Measurements from ENCODE around the gene LMTK3. TPM values are rescaled to one million over a fixed set of nuclear protein-coding genes. Genes with fewer than 3 reads are reported as not detected.
"Not testable (repeated sequence)": the region's sequence is repeated elsewhere in the genome, so short reads cannot be mapped to it uniquely, and the experiment has no call there.

Gene LMTK3
- total RNA-seq, 1 donor from 2014 or later: 12.7 TPM

GRCh38 chr19:48543121-48543710, 31.6 kb upstream of the LMTK3 start:
- H3K27me3 Mint-ChIP-seq: no peaks in the 10 kb centered on the region
- no peak for DNase-seq (ENCODE audit: low spot score, unreplicated experiment)
- H3K4me3 Mint-ChIP-seq (ENCODE audit: low read depth): no peak overlapping the region
- no peaks in the 10 kb centered on the region for H3K36me3 Mint-ChIP-seq (ENCODE audit: insufficient read depth)
- no peak for TF ChIP-seq CTCF (IDR thresholded peaks at IDR 0.05; ENCODE audit: unreplicated experiment)
- peak overlapping the region; percentile 41 for H3K27ac Mint-ChIP-seq
- no peaks in the 10 kb centered on the region for H3K4me1 Mint-ChIP-seq (ENCODE audit: low read depth)
- no peaks in the 10 kb centered on the region for H3K9me3 Mint-ChIP-seq (ENCODE audit: low read depth)

- H3K27ac Mint-ChIP-seq: no peak overlapping the region
- H3K36me3 Mint-ChIP-seq (ENCODE audit: insufficient read depth): no peaks in the 10 kb centered on the region
- TF ChIP-seq CTCF (IDR thresholded peaks at IDR 0.05; ENCODE audit: unreplicated experiment): no peak
- H3K27me3 Mint-ChIP-seq: no peaks in the 10 kb centered on the region
- no peaks in the 10 kb centered on the region for H3K4me1 Mint-ChIP-seq (ENCODE audit: low read depth)
- H3K9me3 Mint-ChIP-seq (ENCODE audit: low read depth): no peaks in the 10 kb centered on the region
- no peak for DNase-seq (ENCODE audit: low spot score, unreplicated experiment)
- no peak overlapping the region for H3K4me3 Mint-ChIP-seq (ENCODE audit: low read depth)
These were observed 30.2 kb upstream of the LMTK3 start for GRCh38 chr19:48541813-48542212.

GRCh38 chr19:48540110-48540509, 28.5 kb upstream of the LMTK3 start:
- Mint-ChIP-seq H3K36me3 (ENCODE audit: insufficient read depth) (no peaks in the 10 kb centered on the region), H3K4me1 (ENCODE audit: low read depth) (no peaks in the 10 kb centered on the region), H3K27me3 (no peaks in the 10 kb centered on the region), H3K27ac (no peak overlapping the region), H3K9me3 (ENCODE audit: low read depth) (no peaks in the 10 kb centered on the region), H3K4me3 (ENCODE audit: low read depth) (no peak overlapping the region)
- TF ChIP-seq CTCF (IDR thresholded peaks at IDR 0.05; ENCODE audit: unreplicated experiment): no peak
- no peak for DNase-seq (ENCODE audit: low spot score, unreplicated experiment)

GRCh38 chr19:48539503-48540096, 28.0 kb upstream of the LMTK3 start:
- no peak overlapping the region for H3K27ac Mint-ChIP-seq
- H3K4me1 Mint-ChIP-seq (ENCODE audit: low read depth): no peaks in the 10 kb centered on the region
- no peaks in the 10 kb centered on the region for H3K27me3 Mint-ChIP-seq
- H3K9me3 Mint-ChIP-seq (ENCODE audit: low read depth): no peaks in the 10 kb centered on the region
- H3K4me3 Mint-ChIP-seq (ENCODE audit: low read depth): no peak overlapping the region
- TF ChIP-seq CTCF (IDR thresholded peaks at IDR 0.05; ENCODE audit: unreplicated experiment): no peak
- no peaks in the 10 kb centered on the region for H3K36me3 Mint-ChIP-seq (ENCODE audit: insufficient read depth)
- no peak for DNase-seq (ENCODE audit: low spot score, unreplicated experiment)

GRCh38 chr19:48538057-48538456, 26.4 kb upstream of the LMTK3 start:
- not testable (repeated sequence) for H3K9me3 Mint-ChIP-seq (ENCODE audit: low read depth); H3K27me3 Mint-ChIP-seq; H3K4me3 Mint-ChIP-seq (ENCODE audit: low read depth); DNase-seq (ENCODE audit: low spot score, unreplicated experiment); H3K36me3 Mint-ChIP-seq (ENCODE audit: insufficient read depth); H3K27ac Mint-ChIP-seq; H3K4me1 Mint-ChIP-seq (ENCODE audit: low read depth)

- Mint-ChIP-seq H3K27me3 (peaks cover under 1% of the 10 kb centered on the region), H3K4me1 (ENCODE audit: low read depth) (no peaks in the 10 kb centered on the region), H3K36me3 (ENCODE audit: insufficient read depth) (no peaks in the 10 kb centered on the region), H3K9me3 (ENCODE audit: low read depth) (no peaks in the 10 kb centered on the region), H3K4me3 (ENCODE audit: low read depth) (no peak overlapping the region), H3K27ac (no peak overlapping the region)
- no peak for TF ChIP-seq CTCF (IDR thresholded peaks at IDR 0.05; ENCODE audit: unreplicated experiment)
- no peak for DNase-seq (ENCODE audit: low spot score, unreplicated experiment)
These were observed 25.9 kb upstream of the LMTK3 start for GRCh38 chr19:48537541-48537940.
